ENCODE results near the gene TANGO2.

The TANGO2 gene

DNA sequence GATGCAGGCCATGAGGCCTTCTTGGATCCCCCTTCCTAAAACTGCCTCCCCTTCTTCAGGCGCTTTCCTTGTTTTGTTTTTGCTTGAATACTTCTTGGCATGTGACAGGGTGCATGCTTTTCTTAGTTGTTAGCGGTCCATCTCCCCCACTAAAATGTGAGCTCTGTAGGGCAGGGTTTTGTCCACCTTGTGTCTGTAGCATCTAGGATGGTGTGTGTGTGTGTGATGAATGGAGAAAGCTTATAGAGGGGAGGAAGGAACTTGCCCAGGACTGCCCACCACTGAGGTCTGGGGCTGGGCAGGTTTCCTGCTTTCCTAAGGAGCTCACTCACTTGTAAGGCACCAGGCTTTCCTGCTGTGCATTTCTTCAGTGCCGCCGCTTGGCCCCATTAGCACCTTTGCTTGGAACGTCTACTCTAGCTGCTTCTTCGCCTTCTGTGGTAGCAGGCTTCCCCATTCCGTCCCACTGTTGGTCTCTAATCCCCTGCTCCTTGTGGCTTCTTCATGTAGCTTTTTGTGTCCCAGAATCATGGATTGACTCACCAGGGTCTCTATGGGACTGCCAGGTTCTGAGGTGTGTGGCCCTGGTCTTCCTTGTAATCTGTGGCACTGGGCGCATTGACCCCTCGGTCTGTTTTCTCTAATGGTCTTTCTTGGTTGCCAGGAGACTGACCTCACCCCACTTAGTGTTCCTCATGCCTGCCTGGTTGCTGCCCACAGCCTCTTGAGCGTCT is 62.4 kb downstream of the TANGO2 start:
- Histone ChIP-seq H3K4ac (ENCODE audit: low read length) (no peak overlapping the region), H2AK5ac (ENCODE audit: low read depth, low read length) (no peak overlapping the region), H3K27me3 (ENCODE audit: control insufficient read depth in 3 of 3, insufficient read depth in 3 of 3, low read depth in 1 of 3, low read length in 3 of 3) (no peaks in the 10 kb centered on the region), H4K8ac (ENCODE audit: low read depth, low read length) (no peak overlapping the region), H2BK5ac (ENCODE audit: low read length) (no peak overlapping the region), H3K23ac (ENCODE audit: low read depth, low read length, poor library complexity) (peak overlapping the region; percentile 5), H2BK12ac (ENCODE audit: low read length) (no peak overlapping the region), H2AFZ (ENCODE audit: low read length) (no peak overlapping the region), H3K18ac (ENCODE audit: low read length) (no peak overlapping the region), H2BK120ac (ENCODE audit: low read depth, low read length) (no peak overlapping the region), H3K9me3 (replicated peaks in 1 of 2; ENCODE audit: control insufficient read depth in 2 of 2, insufficient read depth in 1 of 2, low read depth in 1 of 2, low read length in 2 of 2) (no peaks in the 10 kb centered on the region), H3K9ac (ENCODE audit: low read depth, low read length, poor library complexity) (peak overlapping the region; percentile 26), H3K27ac (replicated peaks; ENCODE audit: low read length) (no peak overlapping the region), H2BK15ac (ENCODE audit: low read length) (no peak overlapping the region), H3K79me1 (ENCODE audit: low read depth, low read length) (peaks cover 33% of the 10 kb centered on the region), H3K4me1 (ENCODE audit: control insufficient read depth in 2 of 2, insufficient read depth in 1 of 2, low read depth in 1 of 2, low read length in 2 of 2) (peaks cover 18 to 22% of the 10 kb centered on the region in 2 donors), H3K36me3 (replicated peaks in 1 of 2; ENCODE audit: control insufficient read depth in 2 of 2, insufficient read depth in 2 of 2, low read length in 2 of 2) (peaks cover 33 to 71% of the 10 kb centered on the region in 2 donors), H3K14ac (ENCODE audit: low read length) (no peak overlapping the region), H3K4me3 (ENCODE audit: low read length in 2 of 2) (no peak overlapping the region), H4K91ac (ENCODE audit: low read depth, low read length, poor library complexity) (no peak overlapping the region), H3K4me2 (ENCODE audit: insufficient read depth, low read length, poor library complexity, severe bottlenecking) (no peak overlapping the region)
- no CpG with 5 or more reads among the region's 10 CpGs for WGBS, 2 donors (ENCODE audit: extremely low coverage in 2 of 2, insufficient read length in 2 of 2, insufficient replicate concordance in 1 of 2)
- DNase-seq (ENCODE audit: low spot score), result no peak

DNA sequence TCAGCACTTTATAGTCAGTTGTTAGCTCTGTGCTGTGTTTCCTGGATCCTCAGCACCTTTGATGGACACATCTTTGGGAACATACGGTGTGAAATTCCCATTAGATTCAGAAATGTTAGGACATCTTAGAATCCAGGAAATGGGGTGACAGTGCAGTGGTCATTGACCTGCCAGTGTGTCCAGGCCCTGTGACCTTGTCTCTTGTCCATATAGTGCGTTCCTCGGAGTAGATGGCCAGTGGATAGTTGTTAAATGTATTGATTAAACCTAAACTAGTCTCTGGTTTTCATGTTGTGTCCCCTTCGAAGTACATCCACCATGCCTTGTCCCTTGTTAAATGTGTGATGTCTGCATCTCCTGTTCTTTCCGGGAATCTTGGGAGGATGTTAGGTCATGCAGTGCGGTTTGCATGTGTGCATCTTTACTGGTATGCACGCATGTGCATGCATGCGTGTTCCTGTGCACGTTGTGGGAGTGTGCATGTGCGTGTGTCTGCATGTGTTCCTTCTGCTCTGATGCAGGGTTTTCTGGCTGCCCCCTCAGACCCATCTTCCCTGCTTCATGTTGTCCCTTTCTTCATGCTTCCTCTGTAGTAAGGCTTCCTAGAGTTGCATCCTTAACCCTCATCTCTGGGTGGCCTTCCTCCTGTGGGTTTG is 63.1 kb downstream of the TANGO2 start:
- H4K91ac ChIP-seq (ENCODE audit: low read depth, low read length, poor library complexity), result no peak overlapping the region
- no peak overlapping the region for H4K8ac ChIP-seq (ENCODE audit: low read depth, low read length)
- no CpG with 5 or more reads among the region's 10 CpGs for WGBS, 2 donors (ENCODE audit: extremely low coverage in 2 of 2, insufficient read length in 2 of 2, insufficient replicate concordance in 1 of 2)
- no peak overlapping the region for H2BK120ac ChIP-seq (ENCODE audit: low read depth, low read length)
- peaks cover 37 to 78% of the 10 kb centered on the region in 2 donors for H3K36me3 ChIP-seq (replicated peaks in 1 of 2; ENCODE audit: control insufficient read depth in 2 of 2, insufficient read depth in 2 of 2, low read length in 2 of 2)
- no peak for DNase-seq (ENCODE audit: low spot score)
- H3K23ac ChIP-seq (ENCODE audit: low read depth, low read length, poor library complexity), result no peak overlapping the region
- H2BK5ac ChIP-seq (ENCODE audit: low read length), result no peak overlapping the region
- no peak overlapping the region for H3K4me2 ChIP-seq (ENCODE audit: insufficient read depth, low read length, poor library complexity, severe bottlenecking)
- H3K4me3 ChIP-seq (ENCODE audit: low read length in 2 of 2), result no peak overlapping the region
- H2AFZ ChIP-seq (ENCODE audit: low read length), result no peak overlapping the region
- H3K79me1 ChIP-seq (ENCODE audit: low read depth, low read length), result peaks cover 35% of the 10 kb centered on the region
- H3K9ac ChIP-seq (ENCODE audit: low read depth, low read length, poor library complexity), result no peak overlapping the region
- H3K9me3 ChIP-seq (replicated peaks in 1 of 2; ENCODE audit: control insufficient read depth in 2 of 2, insufficient read depth in 1 of 2, low read depth in 1 of 2, low read length in 2 of 2), result no peaks in the 10 kb centered on the region
- H3K14ac ChIP-seq (ENCODE audit: low read length), result no peak overlapping the region
- no peaks in the 10 kb centered on the region for H3K27me3 ChIP-seq (ENCODE audit: control insufficient read depth in 3 of 3, insufficient read depth in 3 of 3, low read depth in 1 of 3, low read length in 3 of 3)
- no peak overlapping the region for H2AK5ac ChIP-seq (ENCODE audit: low read depth, low read length)
- H3K18ac ChIP-seq (ENCODE audit: low read length), result no peak overlapping the region
- H2BK15ac ChIP-seq (ENCODE audit: low read length), result no peak overlapping the region
- peak overlapping the region; percentile 16 for H3K27ac ChIP-seq (replicated peaks; ENCODE audit: low read length)
- peaks cover 18 to 22% of the 10 kb centered on the region in 2 donors for H3K4me1 ChIP-seq (ENCODE audit: control insufficient read depth in 2 of 2, insufficient read depth in 1 of 2, low read depth in 1 of 2, low read length in 2 of 2)
- no peak overlapping the region for H3K4ac ChIP-seq (ENCODE audit: low read length)
- H2BK12ac ChIP-seq (ENCODE audit: low read length), result no peak overlapping the region

DNA sequence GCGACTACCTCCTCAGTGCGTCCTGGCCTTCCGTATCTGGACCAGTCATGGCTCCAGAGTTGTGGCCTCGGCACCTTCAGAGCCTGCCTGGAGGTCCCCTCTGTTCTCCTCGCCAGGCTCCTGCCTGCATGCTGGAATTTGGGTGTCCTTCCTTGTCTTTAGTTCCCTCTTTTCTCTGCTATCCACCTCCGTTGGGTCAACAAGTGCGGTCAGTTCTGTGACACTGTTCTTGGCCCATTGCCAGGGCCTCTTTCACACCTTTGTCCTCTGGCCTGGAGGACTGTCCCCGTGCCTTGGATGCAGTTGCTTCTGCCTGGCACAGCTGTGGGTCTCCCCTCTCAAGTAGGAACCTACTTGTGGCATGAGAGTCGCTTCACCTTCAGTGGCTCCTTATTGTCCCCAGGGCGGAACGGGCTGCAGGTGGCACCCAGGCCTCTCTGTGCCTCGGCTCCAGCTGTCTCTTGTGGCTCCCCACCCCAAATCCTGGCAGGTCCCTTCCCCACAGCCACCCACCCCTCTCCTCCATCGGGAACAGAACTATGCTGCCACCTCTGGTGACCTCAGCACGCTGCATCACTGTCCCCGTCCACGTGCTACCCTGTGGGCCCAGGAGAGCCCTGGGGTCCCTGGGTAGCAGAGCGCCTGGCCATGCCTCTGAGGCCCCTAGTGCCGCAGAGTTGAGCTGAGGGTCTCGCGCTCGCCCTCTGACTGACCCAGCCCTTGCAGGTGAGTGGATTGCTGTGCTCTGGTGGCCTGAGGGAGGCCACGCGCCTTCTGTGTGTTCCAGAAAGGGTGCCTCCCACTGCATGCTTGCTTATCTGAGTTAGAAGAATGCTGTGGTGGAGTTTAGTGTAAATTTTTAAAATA is 63.9 kb downstream of the TANGO2 start:
- H2BK5ac ChIP-seq (ENCODE audit: low read length), result no peak overlapping the region
- no peak overlapping the region for H2AK5ac ChIP-seq (ENCODE audit: low read depth, low read length)
- H4K8ac ChIP-seq (ENCODE audit: low read depth, low read length), result no peak overlapping the region
- H3K9ac ChIP-seq (ENCODE audit: low read depth, low read length, poor library complexity), result peak overlapping the region; percentile 57
- H3K9me3 ChIP-seq (replicated peaks in 1 of 2; ENCODE audit: control insufficient read depth in 2 of 2, insufficient read depth in 1 of 2, low read depth in 1 of 2, low read length in 2 of 2), result no peaks in the 10 kb centered on the region
- H3K23ac ChIP-seq (ENCODE audit: low read depth, low read length, poor library complexity), result peak overlapping the region; percentile 99
- no peak overlapping the region for H3K18ac ChIP-seq (ENCODE audit: low read length)
- H2BK120ac ChIP-seq (ENCODE audit: low read depth, low read length), result no peak overlapping the region
- H3K4me3 ChIP-seq (ENCODE audit: low read length in 2 of 2), result no peak overlapping the region
- H3K4ac ChIP-seq (ENCODE audit: low read length), result no peak overlapping the region
- no peak overlapping the region for H2BK12ac ChIP-seq (ENCODE audit: low read length)
- H3K4me2 ChIP-seq (ENCODE audit: insufficient read depth, low read length, poor library complexity, severe bottlenecking), result no peak overlapping the region
- H3K4me1 ChIP-seq (ENCODE audit: control insufficient read depth in 2 of 2, insufficient read depth in 1 of 2, low read depth in 1 of 2, low read length in 2 of 2), result peaks cover 18 to 22% of the 10 kb centered on the region in 2 donors
- no peaks in the 10 kb centered on the region for H3K27me3 ChIP-seq (ENCODE audit: control insufficient read depth in 3 of 3, insufficient read depth in 3 of 3, low read depth in 1 of 3, low read length in 3 of 3)
- peak; percentile 40 for DNase-seq (ENCODE audit: low spot score)
- H3K14ac ChIP-seq (ENCODE audit: low read length), result no peak overlapping the region
- peak overlapping the region; percentile 16 for H3K27ac ChIP-seq (replicated peaks; ENCODE audit: low read length)
- peaks cover 45 to 86% of the 10 kb centered on the region in 2 donors for H3K36me3 ChIP-seq (replicated peaks in 1 of 2; ENCODE audit: control insufficient read depth in 2 of 2, insufficient read depth in 2 of 2, low read length in 2 of 2)
- peaks cover 42% of the 10 kb centered on the region for H3K79me1 ChIP-seq (ENCODE audit: low read depth, low read length)
- no peak overlapping the region for H2AFZ ChIP-seq (ENCODE audit: low read length)
- no peak overlapping the region for H2BK15ac ChIP-seq (ENCODE audit: low read length)
- peak overlapping the region; percentile 22 for H4K91ac ChIP-seq (ENCODE audit: low read depth, low read length, poor library complexity)
- no CpG with 5 or more reads among the region's 23 CpGs for WGBS, 2 donors (ENCODE audit: extremely low coverage in 2 of 2, insufficient read length in 2 of 2, insufficient replicate concordance in 1 of 2)

DNA sequence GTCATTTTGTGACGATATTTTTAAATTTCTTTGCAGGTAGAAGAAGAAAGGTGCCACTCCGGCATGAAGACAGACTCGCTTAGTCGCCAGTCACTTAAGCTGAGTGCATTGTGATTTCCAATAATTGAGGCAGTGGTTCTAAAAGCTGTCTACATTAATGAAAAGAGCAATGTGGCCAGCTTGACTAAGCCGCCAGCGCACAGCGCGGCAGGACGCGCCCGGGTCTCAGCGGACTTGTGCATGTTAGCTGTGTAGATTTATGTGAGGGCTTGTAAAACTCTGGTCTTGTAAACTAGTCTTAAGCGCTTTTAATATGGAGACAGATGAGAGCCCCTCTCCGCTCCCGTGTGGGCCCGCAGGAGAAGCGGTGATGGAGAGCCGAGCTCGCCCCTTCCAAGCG is 64.7 kb downstream of the TANGO2 start:
- no peaks in the 10 kb centered on the region for H3K27me3 ChIP-seq (ENCODE audit: control insufficient read depth in 3 of 3, insufficient read depth in 3 of 3, low read depth in 1 of 3, low read length in 3 of 3)
- no peak overlapping the region for H2BK15ac ChIP-seq (ENCODE audit: low read length)
- no peak overlapping the region for H2BK120ac ChIP-seq (ENCODE audit: low read depth, low read length)
- H3K23ac ChIP-seq (ENCODE audit: low read depth, low read length, poor library complexity), result peak overlapping the region; percentile 35
- peaks cover 18 to 22% of the 10 kb centered on the region in 2 donors for H3K4me1 ChIP-seq (ENCODE audit: control insufficient read depth in 2 of 2, insufficient read depth in 1 of 2, low read depth in 1 of 2, low read length in 2 of 2)
- no peak overlapping the region for H2BK5ac ChIP-seq (ENCODE audit: low read length)
- no peak overlapping the region for H3K4me3 ChIP-seq (ENCODE audit: low read length in 2 of 2)
- peaks cover 53 to 94% of the 10 kb centered on the region in 2 donors for H3K36me3 ChIP-seq (replicated peaks in 1 of 2; ENCODE audit: control insufficient read depth in 2 of 2, insufficient read depth in 2 of 2, low read length in 2 of 2)
- no peaks in the 10 kb centered on the region for H3K9me3 ChIP-seq (replicated peaks in 1 of 2; ENCODE audit: control insufficient read depth in 2 of 2, insufficient read depth in 1 of 2, low read depth in 1 of 2, low read length in 2 of 2)
- no peak overlapping the region for H3K4me2 ChIP-seq (ENCODE audit: insufficient read depth, low read length, poor library complexity, severe bottlenecking)
- no CpG with 5 or more reads among the region's 20 CpGs for WGBS, 2 donors (ENCODE audit: extremely low coverage in 2 of 2, insufficient read length in 2 of 2, insufficient replicate concordance in 1 of 2)
- no peak overlapping the region for H2AFZ ChIP-seq (ENCODE audit: low read length)
- DNase-seq (ENCODE audit: low spot score), result no peak
- H3K14ac ChIP-seq (ENCODE audit: low read length), result no peak overlapping the region
- no peak overlapping the region for H4K91ac ChIP-seq (ENCODE audit: low read depth, low read length, poor library complexity)
- no peak overlapping the region for H3K18ac ChIP-seq (ENCODE audit: low read length)
- H4K8ac ChIP-seq (ENCODE audit: low read depth, low read length), result no peak overlapping the region
- no peak overlapping the region for H3K4ac ChIP-seq (ENCODE audit: low read length)
- no peak overlapping the region for H2BK12ac ChIP-seq (ENCODE audit: low read length)
- peaks cover 45% of the 10 kb centered on the region for H3K79me1 ChIP-seq (ENCODE audit: low read depth, low read length)
- H2AK5ac ChIP-seq (ENCODE audit: low read depth, low read length), result no peak overlapping the region
- H3K9ac ChIP-seq (ENCODE audit: low read depth, low read length, poor library complexity), result no peak overlapping the region
- H3K27ac ChIP-seq (replicated peaks; ENCODE audit: low read length), result no peak overlapping the region
